Endothelial cell of umbilical vein (primary cell): ENCODE data around the gene SUGCT. TPM values are rescaled to one million over a fixed set of nuclear protein-coding genes. Genes with fewer than 3 reads are reported as not detected.

ENCODE experiments used
- BruUV-seq: library from RNA; stranded (reverse); fragments of 400-500 nt; replicated peaks from 2 replicates; lab custom pipeline; 2021; lab: Mats Ljungman, UMichigan
- CTCF ChIA-PET: fragments of 300-600, 350-600 bp; sonication (Branson Sonifier 250); formaldehyde crosslinking; loops from one replicate; lab custom pipeline; 2021; ENCODE audit warnings: antibody characterized with exemption, inconsistent platforms; lab: Charles Lee
- POLR2A ChIA-PET: fragments of 300-600, 350-600 bp; sonication (Branson Sonifier 250); formaldehyde crosslinking; loops from one replicate; lab custom pipeline; 2021; ENCODE audit warnings: antibody characterized with exemption, inconsistent platforms; lab: Charles Lee
- DNase-seq: peaks from one replicate; pipeline ENCODE4 v3.0.0-alpha.2; 2011; ENCODE audit warnings: low read depth, low spot score
- FAIRE-seq: peaks from 2 replicates; lab custom pipeline; 2011; peaks lifted over from hg19 to GRCh38; lab: Jason Lieb, UNC
- H2AFZ ChIP-seq: 2 replicates; pipeline ENCODE4 v1.6.0; 2012; ENCODE audit warnings: low read depth, low read length, control low read depth, inconsistent platforms
- H3K27ac ChIP-seq: 2 replicates; pipeline ENCODE4 v1.5.1; 2011; ENCODE audit warnings: low read depth, mild to moderate bottlenecking, control low read depth, low read length, moderate library complexity; ENCODE audit not compliant: insufficient read depth
- H3K27me3 ChIP-seq, 2 experiments: 2 replicates each; pipeline versions ENCODE4 v1.6.0 to v1.6.1; 2011; ENCODE audit warnings: low read length in 2 of 2, mixed read lengths in 1 of 2; ENCODE audit not compliant: control insufficient read depth in 2 of 2, insufficient read depth in 2 of 2
- H3K36me3 ChIP-seq, 2 experiments: 2 replicates in 1 of 2; 3 replicates in 1 of 2; pipeline ENCODE4 v1.5.1; 2011; ENCODE audit warnings: low read length in 2 of 2, mild to moderate bottlenecking in 1 of 2, moderate library complexity in 1 of 2; ENCODE audit not compliant: control insufficient read depth in 2 of 2, insufficient read depth in 2 of 2; ENCODE audit errors: extremely low read depth in 1 of 2
- H3K4me1 ChIP-seq: 3 replicates; pipeline ENCODE4 v1.5.1; 2011; ENCODE audit warnings: mild to moderate bottlenecking, low read length; ENCODE audit not compliant: control insufficient read depth, insufficient read depth; ENCODE audit errors: extremely low read depth
- H3K4me2 ChIP-seq: 2 replicates; pipeline ENCODE4 v1.6.1; 2011; ENCODE audit warnings: low read length, control low read depth, mixed read lengths; ENCODE audit not compliant: insufficient read depth
- H3K4me3 ChIP-seq, 3 experiments: fragments of 200-600 bp in 1 of 3; sonication (generic), shearing (Covaris generic) in 1 of 3; replicated peaks in 1 of 3; 2 replicates each; pipeline ENCODE4 v1.5.1; 2011 to 2016; ENCODE audit warnings: control low read depth in 3 of 3, low read length in 3 of 3, mild to moderate bottlenecking in 2 of 3, inconsistent platforms in 1 of 3, low read depth in 1 of 3, moderate library complexity in 1 of 3; ENCODE audit not compliant: insufficient read depth in 1 of 3
- H3K79me2 ChIP-seq: 2 replicates; pipeline ENCODE4 v1.6.0; 2012; ENCODE audit warnings: low read length, inconsistent platforms; ENCODE audit not compliant: control insufficient read depth, insufficient read depth
- H3K9ac ChIP-seq: replicated peaks from 2 replicates; pipeline ENCODE3; 2011; ENCODE audit warnings: low read length, control low read depth; ENCODE audit not compliant: insufficient read depth; ENCODE audit errors: extremely low read depth
- H3K9me1 ChIP-seq: replicated peaks from 3 replicates; pipeline ENCODE4 v1.6.0; 2011; ENCODE audit warnings: mild to moderate bottlenecking, low read length; ENCODE audit not compliant: control insufficient read depth, insufficient read depth; ENCODE audit errors: extremely low read depth
- H3K9me3 ChIP-seq: replicated peaks from 2 replicates; pipeline ENCODE4 v1.5.1; 2012; ENCODE audit warnings: low read length, inconsistent platforms; ENCODE audit not compliant: control insufficient read depth, insufficient read depth
- H4K20me1 ChIP-seq: replicated peaks from 2 replicates; pipeline ENCODE3; 2011; ENCODE audit warnings: mild to moderate bottlenecking, low read length; ENCODE audit not compliant: control insufficient read depth, insufficient read depth; ENCODE audit errors: extremely low read depth
- EZH2 ChIP-seq: IDR thresholded peaks from 2 replicates; pipeline ENCODE4 v1.6.1; 2012; ENCODE audit warnings: borderline replicate concordance, low read depth, mild to moderate bottlenecking, moderate library complexity, low read length, inconsistent platforms; ENCODE audit not compliant: severe bottlenecking
- FOS ChIP-seq: IDR thresholded peaks from 2 replicates; pipeline ENCODE4 v1.6.1; 2011; ENCODE audit warnings: mild to moderate bottlenecking, low read length, moderate library complexity, borderline replicate concordance; ENCODE audit not compliant: insufficient read depth
- GATA2 ChIP-seq: IDR thresholded peaks from 2 replicates; pipeline ENCODE4 v1.7.0; 2011; ENCODE audit warnings: low read depth, mild to moderate bottlenecking, moderate library complexity, mixed read lengths, low read length; ENCODE audit not compliant: insufficient read length, insufficient read depth
- JUN ChIP-seq: IDR thresholded peaks from 2 replicates; pipeline ENCODE4 v1.6.1; 2011; ENCODE audit warnings: borderline replicate concordance, low read depth; ENCODE audit not compliant: insufficient read length, insufficient read depth
- MYC ChIP-seq: IDR thresholded peaks from one replicate; pipeline ENCODE4 v1.6.1; 2011; ENCODE audit warnings: mild to moderate bottlenecking, low read depth, low read length
- POLR2A ChIP-seq: IDR thresholded peaks from 2 replicates; pipeline ENCODE4 v1.6.1; 2012; ENCODE audit warnings: low read depth, mild to moderate bottlenecking, control low read depth, low read length
- POLR2AphosphoS5 ChIP-seq: IDR thresholded peaks from 2 replicates; pipeline ENCODE4 v1.6.1; 2012; ENCODE audit warnings: low read depth, mild to moderate bottlenecking, control low read depth, low read length, moderate library complexity; ENCODE audit not compliant: insufficient read depth
- dilution Hi-C: fragments of 300-500 bp; cut with MboI; formaldehyde crosslinking; loops from one replicate; pipeline ENCODE4 v1.15.0; 2019; ENCODE audit warnings: low sequenced_read_pairs; ENCODE audit not compliant: extremely low pct_ligation_motif_present
- intact Hi-C: fragments of 100-400 bp; cut with micrococcal nuclease; formaldehyde crosslinking; loops from one replicate; pipeline ENCODE4 v1.10.0; 2022
- polyA plus RNA-seq, 4 experiments: library from polyadenylated mRNA; depleted of rRNA in 3 of 4; stranded (reverse) in 3 of 4; unstranded in 1 of 4; fragments of >200 nt; gene quantifications; 2 replicates each; pipeline versions ENCODE4 v1.2.1 to v1.2.3, GENCODE V29; 2011 to 2012; ENCODE audit warnings: missing spikeins in 1 of 4
- total RNA-seq: library from RNA; stranded (reverse); gene quantifications from 2 replicates; pipeline ENCODE4 v1.2.3, GENCODE V29; 2021
- TF ChIP-seq, protein P1 (sequence below): IDR thresholded peaks from 2 replicates; pipeline ENCODE4 v1.6.1; 2011; ENCODE audit not compliant: insufficient read depth, insufficient read length
- TF ChIP-seq, protein P2 (sequence below), 2 donors: IDR thresholded peaks; 1 replicate in 1 of 2; 2 replicates in 1 of 2; pipeline ENCODE4 v1.5.1; 2011; ENCODE audit warnings: low read length in 2 of 2, mild to moderate bottlenecking in 2 of 2, moderate library complexity in 2 of 2, control low read depth in 1 of 2, inconsistent platforms in 1 of 2, low read depth in 1 of 2; ENCODE audit not compliant: insufficient read depth in 1 of 2; ENCODE audit errors: extremely low read depth in 1 of 2

The SUGCT gene
- total and polyA plus RNA-seq, 2 donors (not counting 3 experiments of a cell fraction or from before 2014, with no cell fraction given) = 1.2 to 1.4 TPM

DNA sequence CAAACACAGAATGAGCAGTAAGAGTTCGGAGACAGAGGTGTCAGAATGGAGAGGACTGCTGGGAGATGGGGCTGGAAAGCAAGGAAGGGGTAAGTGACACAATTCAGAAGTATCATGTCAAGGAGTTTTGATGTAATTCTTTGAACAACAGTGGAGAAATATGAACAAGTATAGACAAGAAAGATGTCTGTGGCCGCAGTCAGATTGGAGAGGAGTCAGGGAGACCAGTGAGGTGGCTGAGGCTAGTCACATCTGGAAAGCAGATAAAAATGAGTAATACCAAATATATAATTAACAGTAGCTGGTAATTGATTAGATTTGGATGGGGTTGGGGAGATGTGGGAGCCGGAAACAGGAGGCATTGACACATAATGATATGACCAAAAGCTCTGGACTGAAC lies 540.9 kb downstream of the SUGCT start:
- no peak for DNase-seq
- no peak overlapping the region for H3K4me2 ChIP-seq
- no peaks in the 10 kb centered on the region for H4K20me1 ChIP-seq
- H3K9me3 ChIP-seq = no peaks in the 10 kb centered on the region
- POLR2A ChIA-PET = no interaction called here
- no peak overlapping the region for H3K27ac ChIP-seq
- H3K9me1 ChIP-seq = no peaks in the 10 kb centered on the region
- H3K79me2 ChIP-seq = no peaks in the 10 kb centered on the region
- TF ChIP-seq JUN (no peak), FOS (no peak), EZH2 (no peak), MYC (no peak), POLR2A (no peak), GATA2 (no peak), POLR2AphosphoS5 (no peak)
- TF ChIP-seq, protein P1, sequence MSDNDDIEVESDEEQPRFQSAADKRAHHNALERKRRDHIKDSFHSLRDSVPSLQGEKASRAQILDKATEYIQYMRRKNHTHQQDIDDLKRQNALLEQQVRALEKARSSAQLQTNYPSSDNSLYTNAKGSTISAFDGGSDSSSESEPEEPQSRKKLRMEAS = no peak
- TF ChIP-seq, protein P2, sequence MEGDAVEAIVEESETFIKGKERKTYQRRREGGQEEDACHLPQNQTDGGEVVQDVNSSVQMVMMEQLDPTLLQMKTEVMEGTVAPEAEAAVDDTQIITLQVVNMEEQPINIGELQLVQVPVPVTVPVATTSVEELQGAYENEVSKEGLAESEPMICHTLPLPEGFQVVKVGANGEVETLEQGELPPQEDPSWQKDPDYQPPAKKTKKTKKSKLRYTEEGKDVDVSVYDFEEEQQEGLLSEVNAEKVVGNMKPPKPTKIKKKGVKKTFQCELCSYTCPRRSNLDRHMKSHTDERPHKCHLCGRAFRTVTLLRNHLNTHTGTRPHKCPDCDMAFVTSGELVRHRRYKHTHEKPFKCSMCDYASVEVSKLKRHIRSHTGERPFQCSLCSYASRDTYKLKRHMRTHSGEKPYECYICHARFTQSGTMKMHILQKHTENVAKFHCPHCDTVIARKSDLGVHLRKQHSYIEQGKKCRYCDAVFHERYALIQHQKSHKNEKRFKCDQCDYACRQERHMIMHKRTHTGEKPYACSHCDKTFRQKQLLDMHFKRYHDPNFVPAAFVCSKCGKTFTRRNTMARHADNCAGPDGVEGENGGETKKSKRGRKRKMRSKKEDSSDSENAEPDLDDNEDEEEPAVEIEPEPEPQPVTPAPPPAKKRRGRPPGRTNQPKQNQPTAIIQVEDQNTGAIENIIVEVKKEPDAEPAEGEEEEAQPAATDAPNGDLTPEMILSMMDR (IDR thresholded peaks at IDR 0.05; ENCODE audit: extremely low read depth in 1 of 2, insufficient read depth in 1 of 2, low read depth in 1 of 2, low read length in 2 of 2) = no peak
- no TSS peak for BruUV-seq
- H2AFZ ChIP-seq = no peak overlapping the region
- intact Hi-C loops (no loop called here), dilution Hi-C loops (no loop called here)
- CTCF ChIA-PET = no interaction called here
- H3K9ac ChIP-seq = no peak overlapping the region
- H3K4me3 ChIP-seq = no peak overlapping the region
- peaks cover 5% of the 10 kb centered on the region for H3K4me1 ChIP-seq
- no peaks in the 10 kb centered on the region for H3K27me3 ChIP-seq
- H3K36me3 ChIP-seq = no peaks in the 10 kb centered on the region
- FAIRE-seq = no peak
